AG10803 (cell line): Measurements from ENCODE around the gene FARP1.

ENCODE experiments used
- DNase-seq: peaks from one replicate; pipeline ENCODE4 v3.0.0; 2010; ENCODE audit warnings: low read depth
- H3K4me3 ChIP-seq: 2 replicates; pipeline ENCODE4 v1.5.1; 2011; ENCODE audit warnings: mild to moderate bottlenecking, low read length, control low read depth
- TF ChIP-seq, protein P1 (sequence below): conservative IDR thresholded peaks from 2 replicates; pipeline ENCODE4 v1.5.1; 2011; ENCODE audit warnings: mild to moderate bottlenecking, low read length, control low read depth, inconsistent platforms

Gene FARP1

DNA sequence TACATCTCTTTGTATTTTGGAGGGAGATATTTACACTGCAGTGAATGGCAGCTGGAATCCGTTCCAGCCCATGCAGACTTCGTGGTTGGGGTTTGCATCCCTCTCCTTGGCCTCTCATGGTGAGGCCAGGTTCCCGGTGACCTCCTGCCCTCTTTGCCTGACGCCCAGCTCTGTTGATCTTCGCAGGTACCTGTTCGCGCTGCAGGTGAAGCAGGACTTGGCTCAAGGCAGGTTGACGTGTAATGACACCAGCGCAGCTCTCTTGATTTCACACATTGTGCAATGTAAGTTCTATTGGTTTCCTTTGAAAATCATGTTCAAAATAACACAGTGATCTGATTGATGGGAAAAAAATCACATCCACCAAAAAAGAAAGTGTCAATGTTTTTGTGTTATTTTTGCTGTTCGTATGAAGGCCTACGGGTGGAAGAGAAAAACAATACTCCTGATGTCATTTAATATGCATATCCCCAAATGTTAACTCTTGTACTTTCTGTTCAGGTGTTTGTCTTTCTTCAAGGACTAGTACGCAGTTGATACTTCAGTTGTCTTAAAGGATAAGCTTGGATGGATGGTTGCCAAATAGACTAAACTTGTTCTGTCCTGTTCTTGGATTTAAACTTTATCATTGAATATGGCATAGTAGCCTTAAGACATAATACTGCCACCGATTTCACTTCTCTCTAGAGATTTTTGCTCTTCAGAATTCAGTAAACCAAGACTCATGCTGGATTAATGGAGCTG is 234.9 kb downstream of the FARP1 start:
- DNase-seq, result no peak
- TF ChIP-seq, protein P1, sequence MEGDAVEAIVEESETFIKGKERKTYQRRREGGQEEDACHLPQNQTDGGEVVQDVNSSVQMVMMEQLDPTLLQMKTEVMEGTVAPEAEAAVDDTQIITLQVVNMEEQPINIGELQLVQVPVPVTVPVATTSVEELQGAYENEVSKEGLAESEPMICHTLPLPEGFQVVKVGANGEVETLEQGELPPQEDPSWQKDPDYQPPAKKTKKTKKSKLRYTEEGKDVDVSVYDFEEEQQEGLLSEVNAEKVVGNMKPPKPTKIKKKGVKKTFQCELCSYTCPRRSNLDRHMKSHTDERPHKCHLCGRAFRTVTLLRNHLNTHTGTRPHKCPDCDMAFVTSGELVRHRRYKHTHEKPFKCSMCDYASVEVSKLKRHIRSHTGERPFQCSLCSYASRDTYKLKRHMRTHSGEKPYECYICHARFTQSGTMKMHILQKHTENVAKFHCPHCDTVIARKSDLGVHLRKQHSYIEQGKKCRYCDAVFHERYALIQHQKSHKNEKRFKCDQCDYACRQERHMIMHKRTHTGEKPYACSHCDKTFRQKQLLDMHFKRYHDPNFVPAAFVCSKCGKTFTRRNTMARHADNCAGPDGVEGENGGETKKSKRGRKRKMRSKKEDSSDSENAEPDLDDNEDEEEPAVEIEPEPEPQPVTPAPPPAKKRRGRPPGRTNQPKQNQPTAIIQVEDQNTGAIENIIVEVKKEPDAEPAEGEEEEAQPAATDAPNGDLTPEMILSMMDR, result no peak
- no peak overlapping the region for H3K4me3 ChIP-seq

DNA sequence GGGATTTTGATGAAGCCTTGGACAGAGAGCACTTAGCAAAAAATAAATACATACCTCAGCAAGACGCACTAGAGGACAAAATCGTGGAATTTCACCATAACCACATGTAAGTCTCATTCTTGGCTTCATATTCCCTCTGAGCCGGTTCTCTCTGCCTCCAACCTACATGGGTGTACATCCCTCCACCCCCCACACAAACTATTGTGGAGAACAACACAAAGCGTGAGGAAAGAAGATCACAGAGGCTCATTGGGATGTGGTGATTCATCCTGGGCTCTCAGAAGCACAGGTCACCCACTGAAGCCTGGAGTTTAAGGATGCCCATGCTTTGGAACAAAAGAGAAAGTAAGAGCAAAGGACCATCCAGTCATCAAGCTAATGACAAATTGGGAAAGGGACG is 241.8 kb downstream of the FARP1 start:
- TF ChIP-seq, protein P1, result no peak
- peak; percentile 46 for DNase-seq
- H3K4me3 ChIP-seq, result no peak overlapping the region

DNA sequence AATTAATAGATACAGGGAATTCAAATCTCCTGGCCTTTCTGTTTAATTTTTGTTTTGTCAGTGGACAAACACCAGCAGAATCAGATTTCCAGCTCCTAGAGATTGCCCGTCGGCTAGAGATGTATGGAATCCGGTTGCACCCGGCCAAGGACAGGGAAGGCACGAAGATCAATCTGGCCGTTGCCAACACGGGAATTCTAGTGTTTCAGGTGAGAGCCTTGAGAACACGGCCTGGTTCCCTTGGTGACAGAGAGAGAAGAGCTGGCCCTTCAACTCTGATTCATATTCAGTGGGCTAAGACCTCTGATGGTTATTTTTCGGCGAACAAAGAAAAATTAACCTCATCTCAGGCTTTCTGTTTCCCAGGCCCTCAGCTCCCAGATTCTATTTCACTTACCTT is 242.7 kb downstream of the FARP1 start:
- TF ChIP-seq, protein P1, result no peak
- DNase-seq, result no peak

DNA sequence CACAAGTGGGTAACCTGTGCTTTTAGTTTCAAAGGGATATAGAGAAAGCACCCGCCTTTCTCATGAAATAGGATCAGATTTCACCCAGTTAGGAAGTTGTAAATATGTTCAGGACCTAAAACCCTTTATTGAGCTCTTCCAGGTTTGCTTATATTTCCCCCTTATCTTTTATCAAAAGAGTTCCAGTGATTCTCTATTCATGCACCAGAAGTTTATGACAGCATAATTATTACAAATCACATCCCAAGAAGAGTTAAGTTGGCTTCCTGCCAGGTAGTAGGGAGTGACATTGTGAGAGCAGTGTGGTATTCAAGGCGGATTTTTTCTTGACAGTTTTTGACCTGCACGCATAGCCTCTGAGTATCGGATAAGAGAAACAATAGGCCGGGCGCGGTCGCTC is 243.7 kb downstream of the FARP1 start:
- TF ChIP-seq, protein P1, result no peak
- DNase-seq, result no peak

More for the DNA sequence above, 242.7 kb downstream of the FARP1 start:
- no peak overlapping the region for H3K4me3 ChIP-seq

DNA sequence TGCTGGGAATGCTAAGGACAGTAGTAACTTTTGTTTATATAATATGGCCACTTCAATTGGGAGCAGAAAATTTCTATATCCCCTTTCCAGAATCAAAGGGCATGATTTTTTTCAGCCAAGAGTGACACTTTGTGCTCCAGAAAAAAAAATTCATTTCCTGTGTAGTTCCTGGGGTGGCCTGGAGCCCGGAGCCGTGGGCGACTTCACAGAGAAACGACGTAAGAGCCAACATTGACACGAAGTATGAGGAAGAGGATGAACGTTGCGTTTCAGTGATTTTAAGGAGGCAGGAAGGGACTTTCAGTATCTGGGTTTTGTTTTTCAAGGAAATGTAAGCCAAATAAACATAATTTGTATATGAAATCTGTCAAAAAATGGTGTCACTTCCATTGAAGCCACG is 246.4 kb downstream of the FARP1 start:
- no peak for DNase-seq
- TF ChIP-seq, protein P1, result no peak
- H3K4me3 ChIP-seq, result no peak overlapping the region

More for the DNA sequence above, 243.7 kb downstream of the FARP1 start:
- H3K4me3 ChIP-seq, result no peak overlapping the region

DNA sequence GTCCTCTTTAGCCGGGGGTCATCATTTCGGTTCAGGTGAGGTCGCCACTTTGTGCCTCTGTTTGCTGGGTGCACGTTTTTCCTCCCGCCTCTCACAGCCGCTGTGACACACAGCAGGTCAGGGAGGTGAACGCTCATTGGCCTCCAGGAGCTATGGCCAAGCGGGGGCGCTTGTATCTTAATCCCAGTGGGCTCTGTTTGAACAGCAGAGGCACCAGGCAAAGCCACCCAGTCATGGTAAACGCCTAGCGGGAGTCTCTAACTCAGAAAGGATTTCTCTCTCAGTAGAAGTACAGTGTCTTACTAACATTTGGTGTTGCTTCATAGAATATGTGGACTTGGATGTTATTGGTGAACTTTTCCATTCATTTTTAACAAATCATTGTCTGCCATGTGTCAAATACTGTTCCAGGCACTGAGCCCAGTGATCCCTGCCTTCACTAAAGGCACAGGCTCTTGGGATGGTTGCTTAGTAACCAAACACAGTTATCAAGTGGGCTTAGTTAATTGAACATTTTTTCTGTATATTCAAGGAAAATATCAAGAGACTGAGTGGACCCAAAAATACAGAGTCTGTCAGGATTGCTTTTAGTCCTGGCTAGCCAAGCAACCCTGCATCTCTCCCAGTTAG is 247.3 kb downstream of the FARP1 start:
- TF ChIP-seq, protein P1, result no peak
- no peak overlapping the region for H3K4me3 ChIP-seq
- peak; percentile 72 for DNase-seq

DNA sequence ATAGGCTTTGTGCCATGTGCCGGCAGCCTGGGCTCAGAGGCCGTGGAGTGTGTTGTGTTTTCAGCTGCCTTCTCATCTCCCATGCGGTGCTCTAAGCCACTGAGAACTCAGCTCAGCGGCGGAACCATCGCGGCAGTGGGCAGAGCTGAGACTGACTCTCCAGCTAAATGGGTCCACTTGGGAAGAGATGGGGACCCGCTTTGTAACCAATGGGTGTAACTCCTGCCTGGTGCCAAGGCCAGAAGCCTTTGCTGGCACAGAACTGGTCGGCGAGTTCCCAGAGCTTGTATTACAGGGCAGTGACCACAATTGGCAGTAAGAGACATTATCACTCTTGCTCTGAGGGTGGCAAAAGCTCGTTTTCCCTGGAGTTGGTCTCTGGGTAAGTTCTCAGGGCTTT is 251.0 kb downstream of the FARP1 start:
- DNase-seq, result no peak
- no peak overlapping the region for H3K4me3 ChIP-seq
- TF ChIP-seq, protein P1, result no peak
